Tongue (tissue), 2 donors: Measurements from ENCODE around the gene NEK11. TPM values are rescaled to one million over a fixed set of nuclear protein-coding genes. Genes with fewer than 3 reads are reported as not detected.

ENCODE experiments used
- DNase-seq: peaks from one replicate; pipeline ENCODE4 v3.0.0-alpha.2; 2015
- total RNA-seq: library from RNA; depleted of rRNA; stranded (reverse); fragments of >200 nt; gene quantifications from one replicate; pipeline ENCODE4 v1.2.3, GENCODE V29; 2014

NEK11 gene
- total RNA-seq, result 16.1 TPM

- DNase-seq, result peak; percentile 96
These were observed at the start of gene NEK11, which contains the start of gene ASTE1 for GRCh38 chr3:131026321-131027151. Gene NEK11 (plus strand): TSS chr3:131026877. CDS start chr3:131029709, 2,832 bp downstream. Gene ASTE1 (minus strand): TSS chr3:131026825. CDS start chr3:131025306, 1,519 bp downstream.

GRCh38 chr3:130979117-130979516 is 47.6 kb upstream of the NEK11 start:
- DNase-seq, result no peak

- DNase-seq, result no peak
These were observed 45.2 kb upstream of the NEK11 start for GRCh38 chr3:130981469-130981868.

GRCh38 chr3:130990282-130990681 is 36.4 kb upstream of the NEK11 start:
- no peak for DNase-seq

GRCh38 chr3:130991126-130991525 is 35.6 kb upstream of the NEK11 start:
- DNase-seq, result no peak

GRCh38 chr3:130992344-130992743 is 34.3 kb upstream of the NEK11 start:
- peak; percentile 37 for DNase-seq

GRCh38 chr3:130997289-130997688 is 29.4 kb upstream of the NEK11 start:
- DNase-seq, result no peak

- no peak for DNase-seq
These were observed 25.6 kb upstream of the NEK11 start for GRCh38 chr3:131001071-131001470.

GRCh38 chr3:131004603-131005002 is 22.1 kb upstream of the NEK11 start:
- DNase-seq, result no peak

- no peak for DNase-seq
These were observed 19.4 kb upstream of the NEK11 start for GRCh38 chr3:131007256-131007655.

GRCh38 chr3:131007782-131008181 is 18.9 kb upstream of the NEK11 start:
- DNase-seq, result no peak

GRCh38 chr3:131008326-131008725 is 18.4 kb upstream of the NEK11 start:
- DNase-seq, result no peak

- DNase-seq, result no peak
These were observed 17.0 kb upstream of the NEK11 start for GRCh38 chr3:131009698-131010097.

- DNase-seq, result no peak
These were observed 7.7 kb upstream of the NEK11 start for GRCh38 chr3:131018970-131019369.

- DNase-seq, result no peak
These were observed 6.5 kb upstream of the NEK11 start for GRCh38 chr3:131020122-131020693.

GRCh38 chr3:131025539-131025938 is 1.1 kb upstream of the NEK11 start:
- DNase-seq, result no peak

- DNase-seq, result no peak
These were observed 2.2 kb downstream of the NEK11 start for GRCh38 chr3:131028844-131029243.

- DNase-seq, result no peak
These were observed 5.0 kb downstream of the NEK11 start for GRCh38 chr3:131031660-131032059.

GRCh38 chr3:131033480-131034080 is 6.9 kb downstream of the NEK11 start:
- peak; percentile 77 for DNase-seq

- DNase-seq, result no peak
These were observed 9.6 kb downstream of the NEK11 start for GRCh38 chr3:131036200-131036816.

- DNase-seq, result no peak
These were observed 10.3 kb downstream of the NEK11 start for GRCh38 chr3:131036986-131037385.

GRCh38 chr3:131038326-131038725 is 11.6 kb downstream of the NEK11 start:
- DNase-seq, result no peak
